ENCODE results near the gene CPA5.

GRCh38 chr7:130302649-130303048 is 42.0 kb upstream of the CPA5 start:
- TF ChIP-seq CTCF (IDR thresholded peaks at IDR 0.05; ENCODE audit: borderline replicate concordance, extremely low read depth, low read length, poor library complexity, severe bottlenecking) (no peak), EZH2 (IDR thresholded peaks at IDR 0.05; ENCODE audit: borderline replicate concordance, low read depth, low read length, severe bottlenecking) (no peak)
